T-helper 1 cell (primary cell): Measurements from ENCODE around the gene SPAST.
A peak's percentile ranks its signal among the peaks of the same experiment; 100 is the strongest.
"Not testable (repeated sequence)": the region's sequence is repeated elsewhere in the genome, so short reads cannot be mapped to it uniquely, and the experiment has no call there.

ENCODE experiments used
- DNase-seq, 5 donors: peaks; one replicate each; pipeline ENCODE4 v3.0.0-alpha.2; 2012 to 2020

SPAST gene

GRCh38 chr2:32128636-32129035 lies 65.3 kb downstream of the SPAST start:
- no peak for DNase-seq

DNA sequence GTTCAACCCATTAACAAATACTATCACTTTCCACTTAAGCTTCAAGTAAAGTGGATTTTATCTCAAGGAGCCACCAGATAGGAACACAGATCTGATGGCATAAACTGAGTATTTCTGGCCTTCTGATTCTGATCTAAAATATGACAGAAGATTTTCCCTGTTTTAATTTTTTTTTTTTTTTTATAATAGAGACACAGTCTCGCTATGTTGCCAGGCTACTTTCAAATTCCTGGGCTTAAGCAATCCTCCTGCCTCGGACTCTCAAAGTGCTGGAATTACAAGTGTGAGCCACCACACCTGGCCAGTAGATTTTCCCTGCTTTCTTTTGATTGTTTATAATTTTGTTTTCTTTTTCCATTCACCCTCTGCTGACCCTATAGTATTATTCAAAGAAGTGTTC lies 65.7 kb downstream of the SPAST start:
- no peak for DNase-seq

DNA sequence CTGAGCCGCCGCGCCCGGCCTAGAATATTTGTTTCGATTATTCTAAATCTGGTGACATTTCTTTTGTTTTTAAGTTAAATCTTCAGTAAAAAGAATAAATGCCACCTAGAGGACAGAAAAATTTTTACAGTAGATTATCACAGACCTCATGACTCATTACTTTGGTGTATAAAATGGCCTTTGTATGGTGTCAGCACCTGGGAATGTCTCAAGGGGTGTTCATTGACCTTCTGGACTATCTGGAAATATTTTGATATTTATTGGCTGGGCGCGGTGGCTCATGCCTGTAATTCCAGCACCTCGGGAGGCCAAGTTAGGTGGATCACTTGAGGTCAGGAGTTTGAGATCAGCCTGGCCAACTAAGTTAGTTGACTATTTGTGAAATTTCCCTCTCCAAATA lies 72.1 kb downstream of the SPAST start:
- peak in 1 of 5 donors; percentile 6 for DNase-seq

DNA sequence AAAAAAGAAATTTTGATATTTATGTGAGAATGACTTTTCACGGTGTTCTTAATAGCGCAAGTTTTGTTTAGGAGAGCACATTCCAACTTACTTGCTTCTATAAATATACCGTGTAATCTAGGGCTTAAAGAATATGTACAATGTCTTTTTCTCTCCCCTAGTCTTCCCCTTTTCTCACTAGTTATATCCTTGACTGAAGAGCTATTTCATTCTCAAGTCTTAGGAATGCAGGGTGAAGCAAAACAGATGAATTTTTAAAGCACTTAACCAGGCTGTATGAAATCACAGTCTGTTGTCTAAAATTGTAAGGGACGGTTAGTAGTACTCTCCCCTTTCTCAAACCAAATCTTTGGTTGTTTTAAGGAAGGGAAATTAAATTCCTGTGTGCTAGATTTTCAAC lies 72.7 kb downstream of the SPAST start:
- no peak for DNase-seq

GRCh38 chr2:32151544-32151943 lies 88.2 kb downstream of the SPAST start:
- not testable (repeated sequence) for DNase-seq

DNA sequence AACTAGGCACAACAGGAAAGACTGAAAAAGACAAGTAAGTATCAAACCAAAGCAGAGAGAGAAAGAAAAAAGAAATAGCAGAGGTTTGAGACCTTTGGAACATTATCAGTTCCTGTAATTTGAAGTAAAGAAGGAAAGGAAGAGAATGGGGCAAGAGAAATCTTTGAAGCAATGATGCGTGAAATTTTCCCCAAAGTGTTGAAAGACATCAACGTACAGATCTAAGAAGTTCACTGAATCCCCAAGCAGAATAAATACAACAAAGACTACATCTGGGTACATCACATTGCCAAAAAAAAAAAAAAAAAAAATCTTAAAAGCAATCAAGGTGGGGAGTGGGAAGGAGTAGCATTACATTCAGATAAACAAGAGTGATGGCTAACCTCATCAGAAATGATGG lies 96.3 kb downstream of the SPAST start:
- no peak for DNase-seq

DNA sequence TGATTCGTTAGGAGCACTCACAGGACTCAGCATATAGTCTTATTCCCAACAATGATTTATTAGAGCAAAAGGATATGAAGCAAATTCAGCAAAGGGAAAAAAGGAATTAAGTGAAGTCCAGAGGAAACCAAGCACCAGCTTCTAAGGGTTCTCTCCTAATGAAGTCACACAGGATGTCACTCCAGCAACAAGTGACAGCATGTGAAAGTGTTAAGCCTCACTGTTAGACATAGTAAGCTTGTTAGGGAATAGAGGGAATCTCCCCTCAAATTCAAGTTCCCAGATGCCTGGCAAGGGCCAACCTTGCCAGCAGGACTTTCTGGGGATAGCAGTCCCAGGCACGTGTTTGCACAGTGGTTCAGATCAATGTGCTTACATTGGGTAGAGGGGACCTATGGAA lies 97.9 kb downstream of the SPAST start:
- DNase-seq: no peak

- DNase-seq: not testable (repeated sequence)
Measured at GRCh38 chr2:32164254-32164653, 100.9 kb downstream of the SPAST start.

DNA sequence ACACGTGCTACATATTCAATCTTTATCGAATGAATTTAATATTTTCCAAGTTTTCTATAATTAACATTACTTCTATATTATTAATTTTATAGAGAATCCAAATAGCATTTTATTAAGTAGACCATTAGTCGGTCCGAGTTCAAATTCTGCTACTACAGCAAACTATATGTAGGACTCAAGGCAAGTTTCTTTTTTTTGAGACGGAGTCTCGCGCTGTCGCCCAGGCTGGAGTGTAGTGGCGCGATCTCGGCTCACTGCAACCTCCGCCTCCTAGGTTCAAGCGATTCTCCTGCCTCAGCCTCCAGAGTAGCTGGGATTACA lies 101.6 kb downstream of the SPAST start:
- not testable (repeated sequence) for DNase-seq

DNA sequence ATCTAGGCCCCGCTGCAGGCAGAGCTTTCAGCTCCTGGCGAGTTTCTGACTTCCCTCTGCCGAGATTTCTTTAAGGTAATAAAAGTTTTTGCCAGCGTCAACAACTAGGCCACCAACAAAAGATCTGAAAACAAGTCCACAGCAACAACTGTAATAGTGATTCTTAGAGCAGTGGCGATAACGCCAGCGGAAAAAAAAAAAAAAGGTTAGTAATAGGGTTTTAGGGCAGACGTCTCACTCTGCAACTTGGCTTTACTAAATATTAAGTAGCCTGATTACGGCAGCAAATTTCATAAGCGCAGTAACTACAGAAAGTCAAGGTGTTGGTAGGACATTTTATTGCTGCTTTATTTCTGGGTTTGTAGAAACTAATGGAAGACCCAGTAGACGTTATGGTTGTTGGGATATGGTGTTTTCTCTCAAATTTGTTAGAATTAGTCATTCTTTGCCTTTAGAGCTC lies 102.8 kb downstream of the SPAST start:
- peak in 1 of 5 donors; percentile 16 for DNase-seq

DNA sequence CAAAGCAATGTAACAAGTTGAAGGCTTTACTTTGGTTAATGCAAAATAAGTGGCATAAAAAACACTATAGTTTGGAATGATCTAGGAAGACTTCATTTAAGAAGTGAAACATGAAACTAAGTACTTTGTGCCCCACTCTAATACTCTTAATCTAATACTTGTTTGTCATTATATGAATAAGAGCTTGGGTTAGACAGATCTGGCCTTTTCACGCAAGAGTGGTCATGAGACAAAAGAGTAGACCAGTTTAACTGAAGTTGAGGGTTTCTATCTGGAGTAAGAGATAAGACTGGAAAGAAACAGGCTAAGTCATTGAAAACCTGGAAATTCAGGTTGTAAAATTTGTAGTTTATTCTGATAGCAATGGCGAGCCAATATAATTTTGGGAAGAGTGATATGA lies 105.2 kb downstream of the SPAST start:
- DNase-seq: no peak

DNA sequence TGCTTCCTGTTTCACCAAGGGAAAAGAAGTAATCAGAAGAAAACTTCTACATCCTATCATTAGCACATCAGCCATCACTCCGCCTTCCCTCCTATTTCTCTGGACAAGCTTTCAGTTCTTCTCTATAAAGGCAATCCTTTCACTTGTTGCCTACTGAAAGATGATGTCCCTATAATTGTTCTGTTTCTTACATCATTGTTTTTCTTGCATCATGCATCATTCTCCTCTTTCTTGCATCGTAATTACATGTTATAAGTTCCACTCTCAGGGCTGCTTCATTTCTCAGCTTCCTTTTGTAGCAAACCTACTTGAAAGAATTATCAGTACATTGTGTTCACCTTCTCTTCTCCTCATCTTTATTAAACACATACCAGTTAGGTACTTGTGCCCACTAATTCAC lies 109.5 kb downstream of the SPAST start:
- DNase-seq: peak in 1 of 5 donors; percentile 16

- no peak for DNase-seq
Measured at GRCh38 chr2:32182667-32183066, 119.3 kb downstream of the SPAST start.

GRCh38 chr2:32189011-32189410 lies 125.7 kb downstream of the SPAST start:
- no peak for DNase-seq

DNA sequence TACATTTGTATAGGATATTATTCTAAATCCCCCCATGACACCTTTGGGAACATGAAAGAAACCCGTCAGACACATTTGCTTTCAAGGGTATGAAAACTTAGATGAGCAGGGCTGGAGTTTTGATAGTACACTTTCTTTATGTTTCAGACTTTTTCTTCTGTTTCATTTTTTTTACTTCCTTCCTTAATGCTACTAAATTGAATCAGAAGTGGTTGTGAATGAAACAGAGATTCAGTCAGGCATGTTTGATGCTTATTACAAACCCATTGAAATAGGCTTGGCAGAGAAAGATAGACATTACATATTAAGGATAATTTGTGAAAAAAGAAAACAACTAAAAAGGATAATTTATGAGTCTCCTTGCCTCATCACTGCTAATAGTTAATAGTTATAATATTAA lies 129.1 kb downstream of the SPAST start:
- DNase-seq: peak in 1 of 5 donors; percentile 8

DNA sequence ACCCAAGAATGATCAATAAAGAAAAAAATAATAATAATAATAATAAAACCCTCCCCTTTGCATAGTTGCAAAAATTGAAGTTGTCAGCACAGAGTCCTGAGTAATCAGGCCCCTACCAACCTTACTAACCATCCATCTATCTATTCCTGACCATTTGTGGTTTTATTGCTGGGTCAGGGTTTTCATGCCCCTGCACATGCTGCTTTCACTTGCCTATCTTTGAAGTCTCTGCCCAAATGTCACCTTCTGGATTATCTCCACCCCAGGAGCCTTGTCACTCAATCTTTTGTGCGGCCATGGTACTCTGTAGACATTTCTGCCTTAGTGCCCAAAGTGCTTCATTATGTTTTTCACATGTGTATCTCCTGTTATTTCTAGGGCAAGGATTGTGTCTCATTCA lies 137.5 kb downstream of the SPAST start:
- DNase-seq: no peak

GRCh38 chr2:32203428-32203827 lies 140.1 kb downstream of the SPAST start:
- not testable (repeated sequence) for DNase-seq
